ENCODE data around the gene ZNF618. TPM values are rescaled to one million over a fixed set of nuclear protein-coding genes. Genes with fewer than 3 reads are reported as not detected.

Gene ZNF618
- total RNA-seq, 2 experiments from 2014 or later: not detected

DNA sequence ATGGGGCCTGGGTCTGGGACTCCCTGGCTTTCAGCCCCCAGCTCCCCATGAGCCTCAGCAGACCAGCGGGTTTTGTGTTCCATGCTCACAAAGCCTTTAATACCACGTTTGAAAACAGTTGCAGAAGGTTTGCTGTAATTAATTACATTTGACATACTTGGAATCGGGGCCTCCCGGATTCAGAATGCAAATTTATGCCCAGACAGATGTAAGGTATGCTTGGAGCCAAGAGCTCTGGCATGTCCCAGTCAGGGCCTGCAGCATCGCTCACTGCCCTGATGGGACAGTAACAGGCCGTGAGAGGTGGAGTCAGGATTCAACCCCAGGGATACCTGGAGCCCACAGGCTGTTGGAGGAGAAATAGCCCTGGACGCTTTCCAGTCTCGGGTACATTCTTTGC is 12.2 kb downstream of the ZNF618 start:
- Histone ChIP-seq H3K27ac (ENCODE audit: low read depth, low read length, poor library complexity, severe bottlenecking) (no peak overlapping the region), H3K9me2 (ENCODE audit: insufficient read depth, low read length) (no peaks in the 10 kb centered on the region), H4K20me1 (ENCODE audit: insufficient read depth, low read length) (no peaks in the 10 kb centered on the region), H3K79me2 (ENCODE audit: insufficient read depth, low read depth, low read length) (no peaks in the 10 kb centered on the region), H3K4me3 (ENCODE audit: low read depth, low read length, poor library complexity, severe bottlenecking) (no peak overlapping the region), H3K9me3 (ENCODE audit: low read length) (no peaks in the 10 kb centered on the region), H2AFZ (ENCODE audit: low read length) (no peak overlapping the region), H3K4me1 (ENCODE audit: insufficient read depth, low read length, poor library complexity, severe bottlenecking) (no peaks in the 10 kb centered on the region), H3K36me3 (ENCODE audit: insufficient read depth, low read length) (no peaks in the 10 kb centered on the region), H3K4me2 (ENCODE audit: low read length) (no peak overlapping the region)
- TF ChIP-seq CTCF (conservative IDR thresholded peaks at IDR 0.05; ENCODE audit: low read length): no peak
- TF ChIP-seq EZH2phosphoT487 (IDR thresholded peaks at IDR 0.05; ENCODE audit: borderline replicate concordance, low read depth, low read length): no peak
- no TSS peak for BruUV-seq (replicated peaks)
- POLR2A ChIA-PET: no interaction called here
- intact Hi-C loops (cut with micrococcal nuclease; ENCODE audit: unreplicated experiment): no loop called here
- CTCF ChIA-PET (ENCODE audit: unreplicated experiment): no interaction called here
- no peak for DNase-seq (ENCODE audit: low spot score)

GRCh38 chr9:113888976-113889375 is 12.9 kb downstream of the ZNF618 start:
- intact Hi-C loops (cut with micrococcal nuclease; ENCODE audit: unreplicated experiment): no loop called here

DNA sequence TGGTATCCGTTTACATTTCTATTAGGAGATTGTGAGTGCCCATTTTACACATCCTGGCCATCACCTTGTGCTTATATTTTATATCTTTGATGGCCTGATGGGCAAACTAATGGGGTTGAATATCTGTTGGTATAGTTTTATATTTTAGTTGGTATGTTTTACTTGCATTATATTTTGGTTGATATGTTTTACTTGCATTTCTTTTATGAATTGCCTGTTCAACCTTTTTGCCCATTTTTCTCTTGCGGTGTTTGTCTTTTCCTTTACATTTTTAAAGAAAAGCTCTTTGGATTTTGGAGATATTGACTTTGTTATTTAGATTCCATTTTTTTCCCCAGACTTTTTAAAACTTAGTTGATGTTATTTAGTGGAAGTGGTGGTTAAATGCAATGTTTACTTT is 14.6 kb downstream of the ZNF618 start:
- intact Hi-C loops (cut with micrococcal nuclease; ENCODE audit: unreplicated experiment): no loop called here
- Histone ChIP-seq H3K9me3 (ENCODE audit: low read length) (no peaks in the 10 kb centered on the region), H2AFZ (ENCODE audit: low read length) (no peak overlapping the region), H4K20me1 (ENCODE audit: insufficient read depth, low read length) (no peaks in the 10 kb centered on the region), H3K36me3 (ENCODE audit: insufficient read depth, low read length) (no peaks in the 10 kb centered on the region), H3K4me1 (ENCODE audit: insufficient read depth, low read length, poor library complexity, severe bottlenecking) (no peaks in the 10 kb centered on the region), H3K4me2 (ENCODE audit: low read length) (no peak overlapping the region), H3K27ac (ENCODE audit: low read depth, low read length, poor library complexity, severe bottlenecking) (no peak overlapping the region), H3K79me2 (ENCODE audit: insufficient read depth, low read depth, low read length) (no peaks in the 10 kb centered on the region), H3K4me3 (ENCODE audit: low read depth, low read length, poor library complexity, severe bottlenecking) (no peak overlapping the region), H3K9me2 (ENCODE audit: insufficient read depth, low read length) (no peaks in the 10 kb centered on the region)
- ChIA-PET CTCF (ENCODE audit: unreplicated experiment) (no interaction called here), POLR2A (no interaction called here)
- TF ChIP-seq CTCF (conservative IDR thresholded peaks at IDR 0.05; ENCODE audit: low read length): no peak
- TF ChIP-seq EZH2phosphoT487 (IDR thresholded peaks at IDR 0.05; ENCODE audit: borderline replicate concordance, low read depth, low read length): no peak
- no TSS peak for BruUV-seq (replicated peaks)
- no peak for DNase-seq (ENCODE audit: low spot score)

More at GRCh38 chr9:113888976-113889375, 12.9 kb downstream of the ZNF618 start:
- H2AFZ ChIP-seq (ENCODE audit: low read length): no peak overlapping the region
- CTCF ChIA-PET (ENCODE audit: unreplicated experiment): no interaction called here
- H3K4me3 ChIP-seq (ENCODE audit: low read depth, low read length, poor library complexity, severe bottlenecking): no peak overlapping the region
- no peaks in the 10 kb centered on the region for H3K79me2 ChIP-seq (ENCODE audit: insufficient read depth, low read depth, low read length)
- H3K9me2 ChIP-seq (ENCODE audit: insufficient read depth, low read length): no peaks in the 10 kb centered on the region
- H3K27ac ChIP-seq (ENCODE audit: low read depth, low read length, poor library complexity, severe bottlenecking): no peak overlapping the region
- TF ChIP-seq CTCF (conservative IDR thresholded peaks at IDR 0.05; ENCODE audit: low read length) (no peak), EZH2phosphoT487 (IDR thresholded peaks at IDR 0.05; ENCODE audit: borderline replicate concordance, low read depth, low read length) (no peak)
- no peak overlapping the region for H3K4me2 ChIP-seq (ENCODE audit: low read length)
- H3K4me1 ChIP-seq (ENCODE audit: insufficient read depth, low read length, poor library complexity, severe bottlenecking): no peaks in the 10 kb centered on the region
- POLR2A ChIA-PET: no interaction called here
- H3K36me3 ChIP-seq (ENCODE audit: insufficient read depth, low read length): no peaks in the 10 kb centered on the region
- DNase-seq (ENCODE audit: low spot score): no peak
- no peaks in the 10 kb centered on the region for H3K9me3 ChIP-seq (ENCODE audit: low read length)
- H4K20me1 ChIP-seq (ENCODE audit: insufficient read depth, low read length): no peaks in the 10 kb centered on the region
- BruUV-seq (replicated peaks): no TSS peak
